CD4-positive, alpha-beta T cell treated with Interferon alpha-2 for 1 hour (primary cell): Measurements from ENCODE around the gene PARVB.

Source experiments
- DNase-seq, 2 donors: peaks; one replicate each; pipeline ENCODE4 v3.0.0-alpha.2; 2020 to 2022

The PARVB gene

GRCh38 chr22:44164031-44164430, 139.9 kb downstream of the PARVB start:
- no peak for DNase-seq

- no peak for DNase-seq
Observed at GRCh38 chr22:44165286-44165874, 141.3 kb downstream of the PARVB start.

- DNase-seq: no peak
Observed at GRCh38 chr22:44166498-44167276, 142.6 kb downstream of the PARVB start.

GRCh38 chr22:44167501-44167900, 143.4 kb downstream of the PARVB start:
- no peak for DNase-seq

- no peak for DNase-seq
Observed at GRCh38 chr22:44168206-44168605, 144.1 kb downstream of the PARVB start.

GRCh38 chr22:44170470-44170869, 146.4 kb downstream of the PARVB start:
- DNase-seq: no peak

GRCh38 chr22:44171561-44171960, 147.5 kb downstream of the PARVB start:
- no peak for DNase-seq

- peak in 1 of 2 donors; percentile 70 for DNase-seq
Observed at GRCh38 chr22:44172370-44173108, 148.4 kb downstream of the PARVB start.

- DNase-seq: no peak
Observed at GRCh38 chr22:44173154-44173553, 149.1 kb downstream of the PARVB start.

GRCh38 chr22:44175676-44176075, 151.6 kb downstream of the PARVB start:
- DNase-seq: no peak

GRCh38 chr22:44179196-44179988, 155.3 kb downstream of the PARVB start:
- DNase-seq: no peak

- no peak for DNase-seq
Observed at GRCh38 chr22:44179989-44180705, 156.0 kb downstream of the PARVB start.

- DNase-seq: peak; percentile 74 to 77
Observed at GRCh38 chr22:44180706-44181032, 156.6 kb downstream of the PARVB start, which contains the start of gene PARVG. TSS of gene PARVG (plus strand) at chr22:44180925. CDS start at chr22:44183330, 2,405 bp downstream.

- peak; percentile 67 to 75 for DNase-seq
Observed at GRCh38 chr22:44181033-44181911, 157.2 kb downstream of the PARVB start.

- peak in 1 of 2 donors; percentile 36 for DNase-seq
Observed at GRCh38 chr22:44181912-44182587, 157.9 kb downstream of the PARVB start.

- DNase-seq: peak; percentile 66
Observed at GRCh38 chr22:44182588-44183286, 158.6 kb downstream of the PARVB start.

GRCh38 chr22:44183287-44183588, 159.1 kb downstream of the PARVB start:
- DNase-seq: no peak

- DNase-seq: no peak
Observed at GRCh38 chr22:44184006-44184405, 159.9 kb downstream of the PARVB start.

GRCh38 chr22:44185237-44186120, 161.4 kb downstream of the PARVB start:
- no peak for DNase-seq
